Measurements from ENCODE around the gene HOXD1.

Gene HOXD1

GRCh38 chr2:176154576-176155252, 33.8 kb upstream of the HOXD1 start:
- DNase-seq, result no peak

DNA sequence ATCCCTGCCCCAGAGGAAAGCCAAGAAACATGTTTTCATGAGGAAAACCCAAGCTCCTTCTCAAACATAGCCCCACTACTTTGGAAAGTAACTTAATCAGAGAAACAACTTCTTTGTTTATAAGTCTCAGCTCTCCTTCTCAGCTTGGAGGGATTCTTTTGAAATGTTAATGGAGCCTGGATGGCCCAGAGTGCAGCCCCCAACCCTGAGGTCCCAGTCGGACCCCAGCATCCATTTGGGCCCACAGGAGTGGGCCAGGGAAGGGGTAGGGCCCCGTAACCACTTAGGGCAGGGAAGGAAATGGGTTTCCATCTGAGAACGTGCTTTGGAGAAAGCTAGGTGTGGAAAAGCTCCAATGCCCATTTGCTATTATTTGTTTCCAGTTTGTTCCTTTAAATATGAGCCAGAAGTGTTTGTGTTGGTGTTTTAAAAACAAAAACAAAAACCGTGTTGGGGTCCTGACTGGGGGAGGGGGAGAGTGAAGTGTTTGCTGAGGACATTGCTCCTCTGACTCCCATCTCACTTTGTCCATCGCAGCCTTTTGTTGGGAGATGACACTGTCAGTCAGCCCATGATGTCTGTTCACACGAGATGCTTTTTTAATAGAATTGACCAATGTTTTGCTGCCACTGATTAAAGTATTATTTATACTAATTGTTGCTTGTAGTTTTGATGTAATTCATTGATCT, 33.0 kb upstream of the HOXD1 start:
- DNase-seq, result no peak

GRCh38 chr2:176156301-176156806, 32.1 kb upstream of the HOXD1 start:
- no peak for DNase-seq

DNA sequence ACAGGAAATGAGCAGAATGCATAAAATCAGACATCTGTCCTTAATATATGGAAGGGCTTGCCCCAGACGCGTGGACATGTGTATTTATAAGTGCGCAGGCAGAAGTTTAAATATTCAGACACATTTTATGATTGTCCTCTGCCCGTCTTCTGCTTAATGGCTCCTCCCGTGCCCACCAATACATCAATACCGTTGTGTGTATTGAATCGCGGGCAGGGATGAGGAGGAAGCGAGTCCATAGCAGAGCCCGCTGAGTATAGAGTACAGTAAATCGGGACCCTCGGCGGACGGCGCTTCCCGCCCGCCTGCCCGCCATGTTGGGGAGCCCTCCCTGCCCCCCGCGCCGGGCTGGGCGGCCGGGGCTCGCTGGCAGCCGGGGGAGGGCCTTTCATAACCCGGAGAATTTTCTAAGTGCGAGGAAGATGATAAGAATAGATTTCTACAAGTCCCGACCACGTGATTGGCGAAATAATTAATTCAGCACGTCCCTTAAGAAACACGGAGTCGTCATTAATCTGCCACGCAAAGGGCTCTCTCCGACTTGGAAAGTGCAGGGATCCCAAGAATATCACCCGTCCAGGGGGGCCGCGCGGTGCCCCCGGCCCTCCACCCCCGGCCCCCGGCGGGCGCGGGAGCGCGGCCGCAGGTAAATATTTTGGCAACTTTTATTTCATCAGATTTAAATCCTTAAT, 31.5 kb upstream of the HOXD1 start, which contains the start of gene HOXD3:
TSS of gene HOXD3 (plus strand) at position 501 of the 692 bp plus-strand sequence. CDS start 11,808 bp downstream, outside the sequence.
- no peak for DNase-seq

GRCh38 chr2:176157499-176158185, 30.8 kb upstream of the HOXD1 start:
- no peak for DNase-seq

DNA sequence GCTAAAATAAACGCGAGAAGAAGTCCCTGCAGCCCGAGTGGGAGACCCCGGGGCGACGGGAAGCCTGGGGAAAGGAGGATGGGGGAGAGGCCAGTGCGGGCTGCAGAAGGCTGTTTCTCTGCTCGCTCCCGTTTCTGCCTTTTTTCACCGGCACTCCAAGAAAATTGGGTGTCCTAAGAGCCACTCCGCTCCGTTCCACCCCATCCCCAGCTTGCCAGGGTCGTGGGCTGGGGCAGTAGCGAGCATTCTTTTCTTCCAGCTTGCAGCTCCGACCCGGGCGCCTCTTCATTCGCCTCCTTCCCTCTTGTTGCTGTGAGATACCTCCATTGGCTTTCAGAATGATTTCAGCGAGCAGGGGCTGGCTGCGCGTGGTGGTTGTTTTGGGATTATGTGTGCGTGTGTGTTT, 30.3 kb upstream of the HOXD1 start:
- DNase-seq, result no peak

DNA sequence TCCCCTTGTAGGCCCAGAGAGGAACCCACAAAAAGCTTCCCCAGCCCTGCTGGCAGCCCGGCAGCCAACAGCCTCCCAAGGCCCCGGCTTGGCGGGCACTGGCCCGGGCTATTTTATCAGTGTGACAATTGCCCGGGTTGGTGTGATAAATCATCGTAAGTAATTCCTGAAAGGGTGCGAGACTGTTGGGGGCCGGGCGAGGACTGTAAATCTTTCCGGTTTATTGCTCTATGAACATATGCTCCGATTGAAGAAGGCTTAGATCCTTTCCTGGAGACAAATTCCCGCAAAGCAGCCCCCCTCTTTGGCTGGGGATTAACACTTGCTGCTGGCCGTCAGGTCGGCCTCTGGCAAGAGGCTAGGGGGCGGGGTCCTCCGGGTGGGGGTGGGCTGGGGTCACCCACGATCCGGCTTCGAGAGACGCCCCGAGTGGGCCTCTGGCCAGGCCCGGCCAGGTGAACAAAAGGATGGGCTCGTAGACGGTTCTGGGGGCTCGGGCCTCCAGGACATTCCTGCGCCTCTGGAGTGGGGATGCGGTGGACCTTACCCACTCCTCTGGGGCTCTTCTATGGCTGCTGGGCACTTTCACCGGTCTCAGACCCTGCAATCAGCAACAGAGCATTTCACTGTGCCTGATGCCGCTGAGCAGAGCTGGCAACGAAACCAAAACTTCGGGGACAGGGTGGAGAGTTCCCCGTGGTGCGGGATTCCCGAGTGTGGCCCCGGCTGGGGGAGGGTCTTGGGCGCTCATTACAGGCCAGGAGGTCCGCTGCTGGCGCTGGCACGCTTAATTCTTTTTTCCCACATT, 29.4 kb upstream of the HOXD1 start:
- no peak for DNase-seq

GRCh38 chr2:176159663-176160250, 28.7 kb upstream of the HOXD1 start:
- no peak for DNase-seq

DNA sequence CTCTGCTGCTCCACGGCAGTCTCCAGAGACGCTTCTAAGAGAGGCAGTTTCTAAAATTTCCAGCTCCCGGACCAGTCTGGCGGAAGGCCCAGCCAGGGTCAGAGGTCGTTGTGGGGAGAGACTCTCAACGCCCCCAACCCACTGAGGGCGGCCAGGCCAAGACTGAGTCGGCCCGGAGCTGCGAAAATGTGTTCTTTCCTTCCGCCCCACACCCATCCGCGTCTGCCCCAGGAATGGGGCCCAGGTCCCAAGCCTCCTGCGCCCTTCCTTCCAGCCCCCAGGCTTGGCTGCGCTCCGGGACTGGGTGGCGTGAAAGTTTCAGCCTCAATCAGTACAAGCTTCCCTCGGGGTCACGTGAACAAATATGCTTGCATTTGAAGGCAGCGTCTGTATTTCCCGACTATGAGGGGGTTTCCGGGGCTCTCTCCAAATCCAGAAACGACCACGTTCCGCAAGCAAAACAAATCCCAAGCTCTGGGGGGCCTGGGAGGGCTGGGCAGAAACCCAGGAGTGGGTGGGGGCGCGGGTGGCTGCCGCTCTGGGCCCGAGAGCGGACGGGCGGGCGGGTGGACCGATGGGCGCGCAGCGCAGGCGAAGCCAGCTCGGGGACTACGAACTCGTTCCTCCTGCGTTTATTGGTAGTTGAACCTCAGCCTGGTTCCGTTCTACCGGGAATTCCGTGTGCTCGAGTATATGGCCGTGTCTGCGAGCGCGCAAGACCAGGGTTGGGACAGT, 28.1 kb upstream of the HOXD1 start:
- DNase-seq, result no peak

DNA sequence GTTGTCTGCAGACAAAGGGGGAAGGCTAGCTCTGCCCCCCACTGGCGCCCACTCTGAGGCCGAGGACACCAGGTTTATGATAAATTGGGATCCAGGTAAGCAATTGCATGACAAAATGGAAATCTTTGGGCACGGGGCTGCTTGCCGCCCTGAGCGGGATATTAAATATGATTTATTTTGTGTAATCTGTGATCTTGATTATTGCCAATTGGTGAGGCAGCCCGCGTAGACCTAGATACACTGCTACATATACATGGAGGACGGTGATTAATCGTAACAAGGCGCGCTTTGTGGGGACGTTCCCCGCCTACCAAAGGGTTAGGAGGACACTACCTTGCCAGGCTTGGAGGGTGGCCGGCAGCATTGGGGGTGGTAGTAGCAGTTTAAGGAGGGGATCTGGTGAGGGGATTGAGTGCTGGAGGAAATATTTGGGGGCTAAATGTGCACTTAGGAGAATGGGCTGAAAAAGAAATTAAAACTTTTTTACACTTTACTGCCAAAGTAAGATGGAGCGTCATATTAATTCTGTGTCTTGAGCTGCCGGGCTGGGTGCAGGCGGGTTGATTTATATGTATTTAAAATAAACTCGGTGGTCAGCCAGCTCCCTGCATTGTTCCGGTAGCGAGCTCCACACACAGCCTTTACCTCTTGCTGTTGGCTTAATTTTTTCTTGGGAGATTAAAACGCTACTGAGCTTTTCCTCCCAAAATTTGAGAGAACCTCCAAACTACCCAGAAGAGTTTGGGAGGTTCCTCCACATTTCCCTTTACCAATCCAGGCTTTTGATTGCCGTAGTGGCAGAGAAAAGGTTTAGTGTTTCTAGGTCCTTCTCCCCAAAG, 27.3 kb upstream of the HOXD1 start:
- no peak for DNase-seq

DNA sequence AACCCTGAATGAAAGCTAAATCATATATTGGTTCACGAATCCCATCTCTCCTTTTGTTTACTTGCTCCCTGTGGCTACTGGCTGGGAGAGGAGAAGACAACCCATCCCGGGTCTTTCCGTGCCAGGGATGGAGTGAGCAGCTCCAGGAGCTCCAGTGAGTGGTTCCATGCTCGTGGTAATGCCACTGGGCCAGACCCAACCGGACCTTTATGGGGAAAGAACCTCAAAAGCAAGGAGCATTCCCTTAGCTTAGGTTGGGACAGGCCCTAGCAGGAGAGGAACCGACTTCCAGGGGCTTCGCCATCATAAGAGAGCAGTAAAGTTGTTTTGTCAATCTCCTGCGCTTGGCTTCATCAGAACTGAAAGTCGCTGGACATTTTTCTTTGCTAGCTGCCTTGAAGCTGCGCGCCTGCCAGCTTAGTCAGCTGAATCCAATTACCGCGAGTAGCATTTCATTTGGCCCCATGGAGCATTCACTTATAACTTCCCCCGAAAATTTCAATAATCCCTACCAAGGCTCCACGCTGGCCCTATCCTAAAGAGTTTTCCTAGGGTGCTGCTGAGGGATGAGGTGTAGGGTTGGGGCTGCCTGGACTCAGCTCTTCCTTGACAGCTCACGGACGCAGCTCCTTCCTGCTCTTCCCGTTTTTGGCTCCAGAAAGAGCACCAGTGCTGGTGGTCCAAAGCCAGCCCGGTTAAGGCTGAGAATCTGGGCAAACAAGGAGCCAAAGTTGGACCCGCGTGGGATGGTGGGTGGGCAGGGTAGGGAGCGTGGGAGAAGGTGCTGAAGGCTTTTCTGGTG, 26.4 kb upstream of the HOXD1 start:
- DNase-seq, result no peak

GRCh38 chr2:176162911-176163671, 25.4 kb upstream of the HOXD1 start:
- no peak for DNase-seq

- no peak for DNase-seq
These were observed 24.8 kb upstream of the HOXD1 start for GRCh38 chr2:176163672-176164056.

DNA sequence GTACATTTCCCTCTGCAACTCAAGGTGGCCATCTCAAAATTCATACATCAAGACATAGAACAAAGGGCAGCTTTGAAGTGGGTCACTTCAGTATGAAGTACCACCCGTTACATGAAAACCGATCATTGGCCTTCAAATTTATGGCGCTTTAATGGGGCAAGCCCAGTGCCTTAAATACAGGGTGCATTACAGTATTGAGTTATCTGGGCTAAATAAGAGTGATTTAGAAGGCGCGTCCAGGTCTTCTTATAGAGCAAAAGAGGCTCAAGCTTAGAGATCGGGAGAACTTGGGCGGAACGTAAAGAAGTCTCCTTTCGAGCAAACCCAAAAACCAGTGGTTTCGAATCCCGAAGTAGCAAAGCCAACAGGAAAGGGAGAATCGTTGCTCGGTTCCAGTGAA, 24.3 kb upstream of the HOXD1 start:
- no peak for DNase-seq

DNA sequence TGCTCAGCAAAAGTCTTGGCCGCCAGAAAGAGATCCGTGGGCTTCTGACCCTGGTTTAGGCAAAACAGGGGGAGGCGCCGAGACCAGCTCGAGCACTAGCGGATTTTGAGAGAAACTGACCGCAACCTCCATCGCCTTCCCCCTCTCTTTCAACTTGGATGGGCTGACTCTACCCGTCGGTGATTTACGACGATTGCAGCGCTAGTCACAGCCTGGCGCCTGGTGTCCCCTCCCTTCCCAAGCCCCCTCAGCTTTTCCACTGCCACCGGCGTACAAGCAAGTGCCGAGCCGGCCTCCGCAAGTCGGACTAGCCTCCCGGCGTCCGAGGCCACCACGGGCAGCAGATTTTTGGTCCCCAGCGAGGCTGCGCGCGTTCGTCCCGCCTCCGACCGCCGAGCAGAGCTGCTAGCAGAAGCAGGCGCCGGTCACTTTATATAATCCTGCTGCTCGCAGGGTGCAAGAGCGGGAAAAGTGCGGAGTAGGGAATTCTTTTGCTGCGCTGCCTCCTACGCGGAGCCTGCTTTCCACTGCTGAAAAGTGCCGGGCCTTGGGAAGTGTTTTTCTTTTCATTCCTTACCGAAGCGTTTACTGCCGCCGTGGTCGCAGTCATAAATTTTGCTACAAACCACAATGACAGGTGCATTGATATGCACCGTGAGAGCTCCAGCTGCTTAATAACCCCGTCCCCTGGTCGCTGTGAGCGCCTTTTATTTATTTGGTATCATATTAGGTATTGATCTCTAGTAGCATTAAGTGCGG, 23.7 kb upstream of the HOXD1 start:
- DNase-seq, result no peak

- no peak for DNase-seq
These were observed 23.0 kb upstream of the HOXD1 start for GRCh38 chr2:176165370-176166050.

GRCh38 chr2:176166272-176166671, 22.2 kb upstream of the HOXD1 start:
- no peak for DNase-seq

Data from activated T-cell treated with anti-CD3 and anti-CD28 coated beads for 4 hours (primary cell).